Astrocyte of the hippocampus (primary cell): Measurements from ENCODE around the gene IFNAR1.
"Not testable (repeated sequence)": the region's sequence is repeated elsewhere in the genome, so short reads cannot be mapped to it uniquely, and the experiment has no call there.

Source experiments
- DNase-seq: peaks from one replicate; pipeline ENCODE4 v3.0.0; 2011; ENCODE audit warnings: low read depth, low spot score

IFNAR1 gene

DNA sequence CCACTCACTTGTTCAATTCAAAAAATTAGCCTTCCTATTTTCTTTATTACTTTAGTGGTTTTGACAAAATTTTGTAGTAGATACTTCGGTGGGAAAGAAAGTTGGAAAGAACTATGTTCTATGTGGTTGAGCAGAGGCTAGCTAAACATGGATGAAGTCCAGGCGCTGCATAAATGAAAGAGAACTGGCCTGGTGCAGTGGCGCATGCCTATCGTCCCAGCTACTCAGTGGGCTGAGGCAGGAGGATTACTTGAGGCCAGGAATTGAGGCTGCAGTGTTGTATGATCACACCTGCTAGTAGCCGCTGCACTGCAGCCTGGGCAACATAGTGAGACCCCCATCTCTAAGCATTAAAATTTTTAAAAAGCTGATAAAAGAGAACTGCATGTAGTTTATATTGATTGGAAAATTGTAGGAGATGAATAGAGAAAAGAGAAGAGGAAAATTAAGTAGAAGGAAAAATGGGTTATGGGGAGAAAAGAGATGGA, 21.0 kb downstream of the IFNAR1 start:
- DNase-seq: peak; percentile 21

DNA sequence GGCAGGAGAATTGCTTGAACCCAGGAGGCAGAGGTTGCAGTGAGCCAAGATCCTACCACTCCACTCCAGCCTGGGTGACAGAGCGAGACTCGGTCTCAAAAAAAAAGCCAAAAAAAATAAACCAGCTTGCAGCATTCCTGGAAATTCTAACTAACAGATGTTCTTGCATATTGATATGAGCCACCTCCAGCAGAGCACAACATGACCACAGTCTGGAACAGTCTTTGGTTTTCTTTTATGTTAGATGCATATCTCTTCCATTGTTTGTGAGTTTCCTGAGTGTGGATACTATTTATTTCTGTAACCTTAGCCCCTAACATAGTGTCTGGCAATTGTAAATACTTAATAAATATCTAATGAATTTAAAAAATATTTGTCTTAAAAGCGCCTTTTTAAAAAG, 23.9 kb downstream of the IFNAR1 start:
- peak; percentile 41 for DNase-seq

DNA sequence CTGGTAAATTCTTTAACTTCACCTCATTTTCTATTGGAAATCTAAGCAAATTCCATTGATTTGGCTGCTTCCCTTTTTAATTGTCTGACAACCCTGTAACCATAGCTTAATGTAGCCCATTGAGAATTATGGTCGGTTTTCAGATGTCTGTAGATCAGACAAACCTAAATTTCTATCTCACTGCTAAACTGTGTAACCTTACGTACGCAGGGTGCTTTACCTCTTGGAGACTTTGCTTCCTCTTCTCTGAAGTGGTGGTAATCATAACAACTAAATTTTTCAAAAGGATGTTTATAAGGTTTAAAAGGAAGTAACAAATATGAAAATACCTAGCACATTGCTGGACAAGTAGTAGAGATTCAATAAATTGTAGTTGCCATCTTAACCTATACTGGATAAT, 25.9 kb downstream of the IFNAR1 start:
- no peak for DNase-seq

GRCh38 chr21:33355355-33355754, 30.6 kb downstream of the IFNAR1 start:
- no peak for DNase-seq

DNA sequence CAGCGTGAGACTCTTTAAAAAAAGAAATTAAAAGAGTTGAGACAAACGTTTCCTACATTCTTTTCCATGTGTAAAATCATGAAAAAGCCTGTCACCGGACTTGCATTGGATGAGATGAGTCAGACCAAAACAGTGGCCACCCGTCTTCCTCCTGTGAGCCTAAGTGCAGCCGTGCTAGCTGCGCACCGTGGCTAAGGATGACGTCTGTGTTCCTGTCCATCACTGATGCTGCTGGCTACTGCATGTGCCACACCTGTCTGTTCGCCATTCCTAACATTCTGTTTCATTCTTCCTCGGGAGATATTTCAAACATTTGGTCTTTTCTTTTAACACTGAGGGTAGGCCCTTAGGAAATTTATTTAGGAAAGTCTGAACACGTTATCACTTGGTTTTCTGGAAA, 31.2 kb downstream of the IFNAR1 start:
- no peak for DNase-seq

GRCh38 chr21:33357177-33357576, 32.4 kb downstream of the IFNAR1 start:
- no peak for DNase-seq

- DNase-seq: no peak
Observed at GRCh38 chr21:33359446-33359845, 34.7 kb downstream of the IFNAR1 start.

GRCh38 chr21:33360281-33360680, 35.5 kb downstream of the IFNAR1 start:
- no peak for DNase-seq

DNA sequence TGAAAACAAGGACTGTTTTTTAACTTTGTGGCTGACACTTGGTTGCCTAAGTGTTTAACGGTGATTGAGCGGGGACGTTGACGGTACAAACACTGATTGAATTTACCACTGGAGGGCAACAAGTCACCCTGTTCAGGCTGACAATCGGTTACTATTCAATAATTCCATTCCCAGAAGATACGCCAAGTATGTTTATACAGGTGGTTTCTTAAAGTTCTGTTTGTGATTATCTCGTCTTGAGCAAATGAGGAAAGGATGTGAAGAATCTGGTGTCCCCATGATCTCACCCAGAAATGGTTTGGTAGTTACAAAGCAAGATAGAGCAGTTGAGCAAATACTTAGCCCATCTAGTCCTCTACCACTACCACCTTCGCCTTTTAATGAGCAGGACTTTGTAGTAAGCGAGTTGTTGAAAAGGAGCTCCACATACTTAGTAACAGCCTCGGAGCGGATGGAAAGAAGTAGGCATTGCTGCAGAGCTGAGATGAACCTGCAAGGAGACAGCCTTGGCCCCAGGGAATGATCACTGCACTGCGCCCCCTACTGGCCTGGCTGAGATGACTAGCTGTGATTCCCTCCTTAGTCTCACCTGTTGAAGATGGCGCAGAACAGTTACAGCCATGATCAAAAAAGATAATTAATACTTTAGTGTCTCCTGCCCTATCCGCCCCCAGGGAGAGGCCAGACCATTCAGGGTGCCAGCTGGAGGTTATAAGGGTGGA, 36.3 kb downstream of the IFNAR1 start:
- DNase-seq: peak; percentile 66

DNA sequence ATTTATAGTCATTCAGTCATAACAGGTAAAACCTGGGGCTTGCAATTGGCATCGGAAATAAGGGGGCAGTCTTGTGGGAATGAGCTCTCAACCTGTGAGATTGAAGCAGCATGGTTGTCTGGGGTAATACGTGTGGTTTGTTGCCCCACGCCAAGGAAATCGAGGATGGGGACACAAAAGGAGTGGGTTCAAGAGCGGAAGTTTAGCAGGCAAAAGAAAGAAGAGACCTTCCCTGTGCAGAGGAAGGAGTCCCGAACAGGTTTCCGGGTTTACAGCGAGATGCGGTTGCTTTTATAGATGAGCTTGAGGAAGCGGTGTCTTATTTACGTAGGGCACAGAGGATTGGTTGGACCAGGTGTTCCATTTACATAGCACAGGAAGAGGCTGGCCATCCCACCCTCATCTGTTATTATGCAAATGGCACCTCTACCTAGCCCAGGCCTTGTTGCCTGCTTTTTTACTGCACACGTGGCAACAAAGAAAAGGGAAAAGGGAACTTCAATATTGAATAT, 37.3 kb downstream of the IFNAR1 start:
- DNase-seq: no peak

GRCh38 chr21:33363911-33364609, 39.3 kb downstream of the IFNAR1 start:
- not testable (repeated sequence) for DNase-seq

DNA sequence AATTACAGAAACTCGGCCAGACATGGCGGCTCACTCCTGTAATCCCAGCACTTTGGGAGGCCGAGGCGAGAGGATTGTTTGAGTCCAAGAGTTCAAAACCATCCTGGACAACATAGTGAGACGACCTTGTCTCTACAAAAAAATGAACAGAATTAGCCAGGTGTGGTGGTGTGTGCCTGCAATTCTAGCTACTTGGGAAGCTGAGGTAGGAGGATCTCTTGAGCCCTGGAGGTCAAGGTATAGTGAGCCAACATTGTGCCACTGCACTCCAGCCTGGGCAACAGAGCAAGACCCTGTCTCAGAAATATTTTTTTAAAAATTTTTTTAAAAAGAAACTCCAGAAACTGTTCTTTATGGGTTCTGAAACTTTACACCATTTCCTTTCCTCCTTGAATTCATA, 40.1 kb downstream of the IFNAR1 start:
- no peak for DNase-seq

- no peak for DNase-seq
Observed at GRCh38 chr21:33367309-33367973, 42.7 kb downstream of the IFNAR1 start.

- DNase-seq: no peak
Observed at GRCh38 chr21:33368124-33368523, 43.4 kb downstream of the IFNAR1 start.

GRCh38 chr21:33368576-33368975, 43.8 kb downstream of the IFNAR1 start:
- DNase-seq: no peak

GRCh38 chr21:33369586-33369985, 44.8 kb downstream of the IFNAR1 start:
- no peak for DNase-seq

GRCh38 chr21:33370305-33370704, 45.5 kb downstream of the IFNAR1 start:
- no peak for DNase-seq

DNA sequence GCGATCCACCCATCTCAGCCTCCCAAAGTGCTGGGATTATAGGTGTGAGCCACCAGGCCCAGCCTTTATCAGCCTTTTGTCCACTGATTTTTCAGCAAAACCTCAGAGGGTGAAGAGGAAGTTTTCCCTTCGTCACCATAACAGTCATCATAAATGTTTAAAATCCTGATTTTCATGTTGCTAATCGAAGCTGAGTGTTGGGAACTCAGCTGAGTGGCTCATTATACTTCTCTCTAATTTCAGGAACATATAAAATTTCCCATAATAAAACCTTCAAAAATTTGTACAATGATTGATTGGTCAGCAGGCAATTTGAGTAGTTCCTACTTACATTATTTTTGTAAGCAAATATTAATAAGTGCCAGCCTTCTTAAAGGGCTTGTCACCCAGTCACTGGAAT, 46.6 kb downstream of the IFNAR1 start:
- DNase-seq: no peak

DNA sequence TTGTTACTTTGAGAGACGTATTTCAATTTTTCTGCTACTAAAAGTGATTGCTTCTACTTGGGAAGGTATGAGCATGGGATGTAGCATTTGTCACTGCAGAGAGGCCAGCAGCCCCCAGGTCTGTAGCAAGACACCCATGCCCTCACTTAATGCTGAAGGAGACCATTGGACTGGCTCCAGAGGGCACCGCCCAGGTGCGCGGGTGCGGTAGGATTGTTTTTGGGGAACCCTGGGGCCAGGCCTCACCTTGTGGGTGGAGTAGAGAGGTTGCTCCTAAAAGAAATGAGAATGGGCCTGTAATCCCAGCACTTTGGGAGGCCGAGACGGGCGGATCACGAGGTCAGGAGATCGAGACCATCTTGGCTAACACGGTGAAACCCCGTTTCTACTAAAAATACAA, 47.8 kb downstream of the IFNAR1 start:
- no peak for DNase-seq

DNA sequence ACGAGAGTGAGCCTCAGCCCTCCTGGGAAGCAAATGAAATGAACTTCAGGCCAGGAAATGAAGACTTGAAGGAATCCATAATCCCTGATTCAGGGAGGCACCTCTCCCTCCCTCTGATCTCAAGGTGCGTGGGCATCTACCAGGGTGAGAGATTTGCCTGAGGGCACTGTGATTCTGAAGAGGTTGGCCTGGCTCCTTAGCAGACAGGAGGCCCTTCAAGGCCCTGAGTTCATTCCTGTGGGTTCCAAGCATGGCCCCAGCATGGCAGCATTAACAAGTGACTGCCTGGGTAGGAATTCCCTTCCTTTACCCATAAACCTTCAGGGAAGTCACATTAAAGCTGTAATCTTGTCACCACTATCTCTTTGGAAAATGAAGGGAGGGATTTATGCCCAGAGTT, 48.7 kb downstream of the IFNAR1 start:
- no peak for DNase-seq

GRCh38 chr21:33374080-33374449, 49.3 kb downstream of the IFNAR1 start:
- no peak for DNase-seq

- DNase-seq: peak; percentile 61
Observed at GRCh38 chr21:33374450-33375096, 49.8 kb downstream of the IFNAR1 start.
